Endothelial cell of umbilical vein (primary cell): ENCODE results near the gene PRC1.

Experiments
- EZH2 ChIP-seq: IDR thresholded peaks from 2 replicates; pipeline ENCODE4 v1.6.1; 2012; ENCODE audit warnings: borderline replicate concordance, low read depth, mild to moderate bottlenecking, moderate library complexity, low read length, inconsistent platforms; ENCODE audit not compliant: severe bottlenecking
- MYC ChIP-seq: IDR thresholded peaks from one replicate; pipeline ENCODE4 v1.6.1; 2011; ENCODE audit warnings: mild to moderate bottlenecking, low read depth, low read length
- POLR2A ChIP-seq: IDR thresholded peaks from 2 replicates; pipeline ENCODE4 v1.6.1; 2012; ENCODE audit warnings: low read depth, mild to moderate bottlenecking, control low read depth, low read length

GRCh38 chr15:90966262-90966661 is 28.1 kb downstream of the PRC1 start:
- no peak for TF ChIP-seq POLR2A
- no peak for TF ChIP-seq EZH2
- TF ChIP-seq MYC = no peak
